Prostate gland (tissue), 2 donors: ENCODE data around the gene TRH. TPM values are rescaled to one million over a fixed set of nuclear protein-coding genes. Genes with fewer than 3 reads are reported as not detected.
"Not testable (repeated sequence)": the region's sequence is repeated elsewhere in the genome, so short reads cannot be mapped to it uniquely, and the experiment has no call there.

ENCODE experiments used
- DNase-seq: peaks from one replicate; pipeline ENCODE4 v3.0.0-alpha.2; 2019; ENCODE audit warnings: low spot score
- H3K27ac ChIP-seq, 2 donors: fragments of 200-600 bp; sonication (generic); 2 replicates each; pipeline ENCODE4 v1.5.1; 2017 to 2019
- H3K27me3 ChIP-seq: fragments of 200-600 bp; sonication (generic); replicated peaks from 2 replicates; pipeline ENCODE4 v1.5.1; 2019; ENCODE audit not compliant: insufficient read depth
- H3K36me3 ChIP-seq, 2 donors: fragments of 200-600 bp; sonication (generic); 1 replicate in 1 of 2; 2 replicates in 1 of 2; pipeline versions ENCODE4 v1.5.1 to v1.8.1; 2017 to 2019
- H3K4me1 ChIP-seq: fragments of 200-600 bp; sonication (generic); replicated peaks from 2 replicates; pipeline ENCODE4 v1.5.1; 2019
- H3K4me3 ChIP-seq, 2 donors: fragments of 200-600 bp; sonication (generic); 2 replicates each; pipeline ENCODE4 v1.5.1; 2017 to 2019
- H3K9me3 ChIP-seq: fragments of 200-600 bp; sonication (generic); 2 replicates; pipeline ENCODE4 v1.5.1; 2017
- POLR2A ChIP-seq: fragments of 450-650 bp; IDR thresholded peaks from one replicate; pipeline ENCODE4 v1.6.1; 2016; ENCODE audit warnings: antibody characterized with exemption, mild to moderate bottlenecking
- POLR2AphosphoS5 ChIP-seq: sonication (generic); formaldehyde crosslinking; IDR thresholded peaks from one replicate; pipeline ENCODE4 v1.6.1; 2017; ENCODE audit warnings: antibody characterized with exemption
- WGBS: methylation state at CpG from one replicate; pipeline ENCODE4 v1.1.5; 2018; 5-methylcytosine and 5-hydroxymethylcytosine counted together
- intact Hi-C: fragments of 100-400 bp; cut with DNase I; formaldehyde crosslinking; loops from one replicate; pipeline ENCODE4 v1.14.2; 2022
- total RNA-seq, 2 donors: library from RNA; depleted of rRNA; stranded (reverse); fragments of >200 nt; gene quantifications; one replicate each; pipeline ENCODE4 v1.1.0, GENCODE V29; 2016
- TF ChIP-seq, protein P1 (sequence below), 4 experiments: fragments of 200-600 bp in 2 of 4; fragments of 450-650 bp in 2 of 4; sonication (generic) in 2 of 4; IDR thresholded peaks; 1 replicate in 3 of 4; 2 replicates in 1 of 4; pipeline ENCODE4 v1.5.1; 2016 to 2019; ENCODE audit warnings: antibody characterized with exemption in 4 of 4, mild to moderate bottlenecking in 2 of 4, moderate library complexity in 2 of 4

Gene TRH
- total RNA-seq, 2 donors from 2014 or later = 0.97 TPM; not detected in 1

- Histone ChIP-seq H3K4me1 (no peaks in the 10 kb centered on the region), H3K9me3 (no peaks in the 10 kb centered on the region), H3K36me3 (no peaks in the 10 kb centered on the region), H3K4me3 (no peak overlapping the region), H3K27ac (no peak overlapping the region), H3K27me3 (no peaks in the 10 kb centered on the region)
- WGBS = 72% methylated on average over 3 of the region's 3 CpGs
- intact Hi-C loops = no loop called here
- no peak for TF ChIP-seq POLR2AphosphoS5
- TF ChIP-seq POLR2A = no peak
- TF ChIP-seq, protein P1, sequence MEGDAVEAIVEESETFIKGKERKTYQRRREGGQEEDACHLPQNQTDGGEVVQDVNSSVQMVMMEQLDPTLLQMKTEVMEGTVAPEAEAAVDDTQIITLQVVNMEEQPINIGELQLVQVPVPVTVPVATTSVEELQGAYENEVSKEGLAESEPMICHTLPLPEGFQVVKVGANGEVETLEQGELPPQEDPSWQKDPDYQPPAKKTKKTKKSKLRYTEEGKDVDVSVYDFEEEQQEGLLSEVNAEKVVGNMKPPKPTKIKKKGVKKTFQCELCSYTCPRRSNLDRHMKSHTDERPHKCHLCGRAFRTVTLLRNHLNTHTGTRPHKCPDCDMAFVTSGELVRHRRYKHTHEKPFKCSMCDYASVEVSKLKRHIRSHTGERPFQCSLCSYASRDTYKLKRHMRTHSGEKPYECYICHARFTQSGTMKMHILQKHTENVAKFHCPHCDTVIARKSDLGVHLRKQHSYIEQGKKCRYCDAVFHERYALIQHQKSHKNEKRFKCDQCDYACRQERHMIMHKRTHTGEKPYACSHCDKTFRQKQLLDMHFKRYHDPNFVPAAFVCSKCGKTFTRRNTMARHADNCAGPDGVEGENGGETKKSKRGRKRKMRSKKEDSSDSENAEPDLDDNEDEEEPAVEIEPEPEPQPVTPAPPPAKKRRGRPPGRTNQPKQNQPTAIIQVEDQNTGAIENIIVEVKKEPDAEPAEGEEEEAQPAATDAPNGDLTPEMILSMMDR (IDR thresholded peaks at IDR 0.05) = no peak
- no peak for DNase-seq
Observed at GRCh38 chr3:129992781-129993180, 18.3 kb downstream of the TRH start.

- no peak overlapping the region for H3K4me3 ChIP-seq
- no peak overlapping the region for H3K27ac ChIP-seq
- no peaks in the 10 kb centered on the region for H3K9me3 ChIP-seq
- intact Hi-C loops = no loop called here
- no peak for DNase-seq
- TF ChIP-seq, protein P1 (IDR thresholded peaks at IDR 0.05) = no peak
- TF ChIP-seq POLR2AphosphoS5 = no peak
- TF ChIP-seq POLR2A = no peak
- no peaks in the 10 kb centered on the region for H3K27me3 ChIP-seq
- 45% methylated on average over 5 of the region's 5 CpGs for WGBS
- no peaks in the 10 kb centered on the region for H3K36me3 ChIP-seq
- H3K4me1 ChIP-seq = no peaks in the 10 kb centered on the region
Observed at GRCh38 chr3:129994883-129995559, 20.5 kb downstream of the TRH start.

- Histone ChIP-seq H3K4me3 (no peak overlapping the region), H3K27me3 (no peaks in the 10 kb centered on the region), H3K27ac (no peak overlapping the region), H3K9me3 (no peaks in the 10 kb centered on the region), H3K4me1 (no peaks in the 10 kb centered on the region), H3K36me3 (no peaks in the 10 kb centered on the region)
- intact Hi-C loops = no loop called here
- over 99% methylated on average over 4 of the region's 4 CpGs for WGBS
- no peak for DNase-seq
- no peak for TF ChIP-seq POLR2A
- TF ChIP-seq, protein P1 (IDR thresholded peaks at IDR 0.05) = no peak
- TF ChIP-seq POLR2AphosphoS5 = no peak
Observed at GRCh38 chr3:129996073-129996472, 21.6 kb downstream of the TRH start.

GRCh38 chr3:129999176-129999575, 24.7 kb downstream of the TRH start:
- WGBS = 74% methylated on average over 5 of the region's 5 CpGs

GRCh38 chr3:130002666-130003598, 28.4 kb downstream of the TRH start:
- H3K4me3 ChIP-seq = peak overlapping the region; percentile 37 to 44
- H3K4me1 ChIP-seq, DNase-seq, H3K27me3 ChIP-seq, H3K27ac ChIP-seq, H3K36me3 ChIP-seq, H3K9me3 ChIP-seq: not testable (repeated sequence)
- TF ChIP-seq, protein P1 (IDR thresholded peaks at IDR 0.05) = peak; percentile 55 to 92 (median 70)
- 31% methylated on average over 13 of the region's 86 CpGs for WGBS
- intact Hi-C loops = loop anchor here (10.0 kb wide), 1 partner anchor 58 kb away; no protein-coding TSS in a partner anchor

More at GRCh38 chr3:129999176-129999575, 24.7 kb downstream of the TRH start:
- H3K36me3 ChIP-seq, H3K9me3 ChIP-seq, H3K27ac ChIP-seq, intact Hi-C loops, H3K4me3 ChIP-seq, DNase-seq, H3K4me1 ChIP-seq, H3K27me3 ChIP-seq: not testable (repeated sequence)
